ENCODE results near the gene KXD1. TPM values are rescaled to one million over a fixed set of nuclear protein-coding genes. Genes with fewer than 3 reads are reported as not detected.
A peak's percentile ranks its signal among the peaks of the same experiment; 100 is the strongest.
"Not testable (repeated sequence)": the region's sequence is repeated elsewhere in the genome, so short reads cannot be mapped to it uniquely, and the experiment has no call there.

KXD1 gene
- polyA plus RNA-seq, 4 donors: 58.8 to 81.3 (median 75.2) TPM

GRCh38 chr19:18596752-18597157 is 39.1 kb downstream of the KXD1 start:
- peaks cover under 1 to 64% (median 2%) of the 10 kb centered on the region in 3 donors for H3K27me3 ChIP-seq (ENCODE audit: control insufficient read depth in 3 of 3, insufficient read depth in 3 of 3, low read length in 3 of 3)
- no peak for FAIRE-seq
- WGBS, 3 donors: 13 to 18% (median 14%) methylated on average over 20 to 21 of the region's 21 CpGs

GRCh38 chr19:18597809-18598660 is 40.4 kb downstream of the KXD1 start:
- FAIRE-seq (no peak), DNase-seq (no peak)
- WGBS, 3 donors: 43 to 56% (median 53%) methylated on average over 18 to 25 of the region's 25 CpGs
- H3K4me3 ChIP-seq (ENCODE audit: low read depth in 1 of 3, low read length in 3 of 3): no peak overlapping the region
- H3K9me3 ChIP-seq (ENCODE audit: control insufficient read depth in 2 of 2, insufficient read depth in 1 of 2, low read depth in 1 of 2, low read length in 1 of 2): no peaks in the 10 kb centered on the region
- peaks cover 0 to 11% (median 6%) of the 10 kb centered on the region in 3 donors for H3K4me1 ChIP-seq (ENCODE audit: control insufficient read depth in 3 of 3, insufficient read depth in 2 of 3, low read depth in 1 of 3, low read length in 2 of 3)
- no peaks in the 10 kb centered on the region for H3K36me3 ChIP-seq (ENCODE audit: control insufficient read depth in 3 of 3, insufficient read depth in 2 of 3, low read depth in 1 of 3, low read length in 3 of 3)
- H3K27ac ChIP-seq (ENCODE audit: low read depth in 1 of 3, low read length in 2 of 3): no peak overlapping the region
- peaks cover 2 to 75% (median 8%) of the 10 kb centered on the region in 3 donors for H3K27me3 ChIP-seq (ENCODE audit: control insufficient read depth in 3 of 3, insufficient read depth in 3 of 3, low read length in 3 of 3)

More at GRCh38 chr19:18596752-18597157, 39.1 kb downstream of the KXD1 start:
- Histone ChIP-seq H3K36me3 (ENCODE audit: control insufficient read depth in 3 of 3, insufficient read depth in 2 of 3, low read depth in 1 of 3, low read length in 3 of 3) (peaks cover 0 to 7% (median 0%) of the 10 kb centered on the region in 3 donors), H3K4me1 (ENCODE audit: control insufficient read depth in 3 of 3, insufficient read depth in 2 of 3, low read depth in 1 of 3, low read length in 2 of 3) (peaks cover 0 to 11% (median 6%) of the 10 kb centered on the region in 3 donors), H3K4me3 (ENCODE audit: low read depth in 1 of 3, low read length in 3 of 3) (no peak overlapping the region), H3K9me3 (ENCODE audit: control insufficient read depth in 2 of 2, insufficient read depth in 1 of 2, low read depth in 1 of 2, low read length in 1 of 2) (no peaks in the 10 kb centered on the region), H3K27ac (ENCODE audit: low read depth in 1 of 3, low read length in 2 of 3) (no peak overlapping the region)
- DNase-seq: peak; percentile 32 to 33

GRCh38 chr19:18599485-18599884 is 41.8 kb downstream of the KXD1 start:
- Histone ChIP-seq H3K27ac (ENCODE audit: low read depth in 1 of 3, low read length in 2 of 3) (no peak overlapping the region), H3K36me3 (ENCODE audit: control insufficient read depth in 3 of 3, insufficient read depth in 2 of 3, low read depth in 1 of 3, low read length in 3 of 3) (no peaks in the 10 kb centered on the region), H3K4me1 (ENCODE audit: control insufficient read depth in 3 of 3, insufficient read depth in 2 of 3, low read depth in 1 of 3, low read length in 2 of 3) (peaks cover 0 to 10% (median 2%) of the 10 kb centered on the region in 3 donors), H3K4me3 (ENCODE audit: low read depth in 1 of 3, low read length in 3 of 3) (no peak overlapping the region), H3K27me3 (ENCODE audit: control insufficient read depth in 3 of 3, insufficient read depth in 3 of 3, low read length in 3 of 3) (peaks cover 9 to 89% (median 18%) of the 10 kb centered on the region in 3 donors), H3K9me3 (ENCODE audit: control insufficient read depth in 2 of 2, insufficient read depth in 1 of 2, low read depth in 1 of 2, low read length in 1 of 2) (peaks cover 0 to 2% of the 10 kb centered on the region in 2 donors)
- WGBS, 3 donors: 63 to 85% (median 74%) methylated on average over 16 to 20 of the region's 20 CpGs
- no peak for FAIRE-seq
- DNase-seq: no peak

GRCh38 chr19:18600692-18601397 is 43.2 kb downstream of the KXD1 start:
- not testable (repeated sequence) for FAIRE-seq; DNase-seq; H3K36me3 ChIP-seq (ENCODE audit: control insufficient read depth in 3 of 3, insufficient read depth in 2 of 3, low read depth in 1 of 3, low read length in 3 of 3); H3K4me3 ChIP-seq (ENCODE audit: low read depth in 1 of 3, low read length in 3 of 3); H3K4me1 ChIP-seq (ENCODE audit: control insufficient read depth in 3 of 3, insufficient read depth in 2 of 3, low read depth in 1 of 3, low read length in 2 of 3); H3K9me3 ChIP-seq (ENCODE audit: control insufficient read depth in 2 of 2, insufficient read depth in 1 of 2, low read depth in 1 of 2, low read length in 1 of 2); H3K27ac ChIP-seq (ENCODE audit: low read depth in 1 of 3, low read length in 2 of 3)
- 82 to 93% (median 88%) methylated on average over 15 of the region's 15 CpGs for WGBS, 3 donors
- peaks cover 17 to 88% (median 32%) of the 10 kb centered on the region in 3 donors for H3K27me3 ChIP-seq (ENCODE audit: control insufficient read depth in 3 of 3, insufficient read depth in 3 of 3, low read length in 3 of 3)

- no peak for FAIRE-seq
- H3K9me3 ChIP-seq (ENCODE audit: control insufficient read depth in 2 of 2, insufficient read depth in 1 of 2, low read depth in 1 of 2, low read length in 1 of 2): peaks cover 0 to 2% of the 10 kb centered on the region in 2 donors
- H3K27me3 ChIP-seq (ENCODE audit: control insufficient read depth in 3 of 3, insufficient read depth in 3 of 3, low read length in 3 of 3): peaks cover 23 to 82% (median 32%) of the 10 kb centered on the region in 3 donors
- WGBS, 3 donors: 73 to 79% (median 73%) methylated on average over 4 of the region's 4 CpGs
- no peak for DNase-seq
- H3K36me3 ChIP-seq (ENCODE audit: control insufficient read depth in 3 of 3, insufficient read depth in 2 of 3, low read depth in 1 of 3, low read length in 3 of 3): no peaks in the 10 kb centered on the region
- no peak overlapping the region for H3K4me3 ChIP-seq (ENCODE audit: low read depth in 1 of 3, low read length in 3 of 3)
- H3K27ac ChIP-seq (ENCODE audit: low read depth in 1 of 3, low read length in 2 of 3): no peak overlapping the region
- H3K4me1 ChIP-seq (ENCODE audit: control insufficient read depth in 3 of 3, insufficient read depth in 2 of 3, low read depth in 1 of 3, low read length in 2 of 3): peaks cover 0 to 6% (median 0%) of the 10 kb centered on the region in 3 donors
Observed at GRCh38 chr19:18601875-18602274, 44.2 kb downstream of the KXD1 start.

GRCh38 chr19:18603255-18603957 is 45.7 kb downstream of the KXD1 start:
- peaks cover 34 to 84% (median 43%) of the 10 kb centered on the region in 3 donors for H3K27me3 ChIP-seq (ENCODE audit: control insufficient read depth in 3 of 3, insufficient read depth in 3 of 3, low read length in 3 of 3)
- no peaks in the 10 kb centered on the region for H3K36me3 ChIP-seq (ENCODE audit: control insufficient read depth in 3 of 3, insufficient read depth in 2 of 3, low read depth in 1 of 3, low read length in 3 of 3)
- H3K27ac ChIP-seq (ENCODE audit: low read depth in 1 of 3, low read length in 2 of 3): no peak overlapping the region
- DNase-seq: peak; percentile 11 to 41
- H3K4me3 ChIP-seq (ENCODE audit: low read depth in 1 of 3, low read length in 3 of 3): no peak overlapping the region
- 6 to 9% (median 8%) methylated on average over 15 to 32 of the region's 32 CpGs for whole genome bisulfite sequencing, 3 donors
- peaks cover 0 to 2% of the 10 kb centered on the region in 2 donors for H3K9me3 ChIP-seq (ENCODE audit: control insufficient read depth in 2 of 2, insufficient read depth in 1 of 2, low read depth in 1 of 2, low read length in 1 of 2)
- H3K4me1 ChIP-seq (ENCODE audit: control insufficient read depth in 3 of 3, insufficient read depth in 2 of 3, low read depth in 1 of 3, low read length in 2 of 3): peaks cover 0 to 11% (median 0%) of the 10 kb centered on the region in 3 donors
- no peak for FAIRE-seq

- DNase-seq: no peak
- no peak for FAIRE-seq
- peaks cover 37 to 84% (median 48%) of the 10 kb centered on the region in 3 donors for H3K27me3 ChIP-seq (ENCODE audit: control insufficient read depth in 3 of 3, insufficient read depth in 3 of 3, low read length in 3 of 3)
Observed at GRCh38 chr19:18603958-18604819, 46.5 kb downstream of the KXD1 start.

More at GRCh38 chr19:18603958-18604819, 46.5 kb downstream of the KXD1 start:
- H3K4me1 ChIP-seq (ENCODE audit: control insufficient read depth in 3 of 3, insufficient read depth in 2 of 3, low read depth in 1 of 3, low read length in 2 of 3): peaks cover 0 to 11% (median 0%) of the 10 kb centered on the region in 3 donors
- peaks cover 0 to 2% of the 10 kb centered on the region in 2 donors for H3K9me3 ChIP-seq (ENCODE audit: control insufficient read depth in 2 of 2, insufficient read depth in 1 of 2, low read depth in 1 of 2, low read length in 1 of 2)
- 9 to 13% (median 11%) methylated on average over 20 to 26 of the region's 26 CpGs for WGBS, 3 donors
- no peak overlapping the region for H3K4me3 ChIP-seq (ENCODE audit: low read depth in 1 of 3, low read length in 3 of 3)
- no peaks in the 10 kb centered on the region for H3K36me3 ChIP-seq (ENCODE audit: control insufficient read depth in 3 of 3, insufficient read depth in 2 of 3, low read depth in 1 of 3, low read length in 3 of 3)
- H3K27ac ChIP-seq (ENCODE audit: low read depth in 1 of 3, low read length in 2 of 3): no peak overlapping the region
